ENCODE measurements around the gene SLC16A14.

- TF ChIP-seq RXRA (IDR thresholded peaks at IDR 0.05; ENCODE audit: insufficient read depth, low read depth, low read length) = no peak
- no peak for TF ChIP-seq CTCF (IDR thresholded peaks at IDR 0.05; ENCODE audit: control extremely low read depth in 1 of 3, insufficient read depth in 1 of 3, low read depth in 1 of 3, low read length in 3 of 3)
- TF ChIP-seq ATF3 (IDR thresholded peaks at IDR 0.05; ENCODE audit: insufficient read depth, low read depth, low read length) = no peak
- no peak for TF ChIP-seq EP300 (IDR thresholded peaks at IDR 0.05; ENCODE audit: borderline replicate concordance in 1 of 2, low read depth in 2 of 2, low read length in 2 of 2)
- TF ChIP-seq POLR2AphosphoS5 (IDR thresholded peaks at IDR 0.05; ENCODE audit: low read depth, low read length) = no peak
- TF ChIP-seq SP1 (IDR thresholded peaks at IDR 0.05; ENCODE audit: low read depth, low read length) = no peak
- TF ChIP-seq POLR2A (IDR thresholded peaks at IDR 0.05; ENCODE audit: control extremely low read depth in 1 of 2, low read depth in 2 of 2, low read length in 2 of 2) = no peak
- TF ChIP-seq EGR1 (IDR thresholded peaks at IDR 0.05; ENCODE audit: borderline replicate concordance, low read depth, low read length) = no peak
- TF ChIP-seq POU5F1 (IDR thresholded peaks at IDR 0.05; ENCODE audit: low read depth, low read length) = no peak
These were observed 18.6 kb downstream of the SLC16A14 start for GRCh38 chr2:230050136-230050535.
